ENCODE results near the gene SRMS.

DNA sequence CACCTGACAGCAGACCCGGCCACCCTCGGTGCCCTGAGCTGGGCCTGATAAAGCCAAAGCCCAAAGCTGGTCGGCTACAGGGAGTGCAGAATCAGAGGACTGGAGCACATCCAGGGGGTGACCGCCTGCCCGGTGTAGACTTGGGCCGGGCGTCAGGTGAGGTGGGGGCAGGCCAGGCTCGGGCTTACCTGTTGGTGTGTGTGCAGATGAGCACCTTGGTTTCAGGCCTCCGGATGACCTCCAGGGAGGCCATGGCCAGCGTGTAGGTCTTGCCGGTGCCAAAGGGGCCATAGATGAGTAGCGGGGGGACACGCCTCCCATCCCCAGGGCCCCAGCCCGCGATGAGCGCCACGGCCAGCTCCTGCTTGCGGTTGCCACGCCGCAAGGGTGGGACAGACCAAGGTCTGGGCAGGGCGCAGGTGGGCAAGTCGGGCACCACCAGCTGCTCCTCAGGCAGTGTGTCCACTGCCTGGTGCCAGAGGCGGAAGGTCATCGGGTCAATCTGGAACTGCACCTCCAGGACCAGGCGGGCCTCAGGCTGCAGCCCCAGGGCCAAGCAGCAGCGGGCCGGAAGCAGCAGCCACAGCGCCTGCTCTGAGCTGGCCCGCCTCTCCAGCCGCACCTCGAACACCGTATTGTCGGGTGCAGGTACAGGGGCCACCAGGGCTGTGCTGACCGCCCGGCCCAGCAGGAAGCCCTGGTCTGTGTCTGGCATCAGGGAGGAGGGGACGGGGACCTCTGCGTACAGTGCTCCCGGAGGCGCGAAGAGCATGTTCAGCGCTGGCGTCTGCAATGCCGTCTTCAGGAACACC, 20.8 kb upstream of the SRMS start:
- TF ChIP-seq, protein P1, sequence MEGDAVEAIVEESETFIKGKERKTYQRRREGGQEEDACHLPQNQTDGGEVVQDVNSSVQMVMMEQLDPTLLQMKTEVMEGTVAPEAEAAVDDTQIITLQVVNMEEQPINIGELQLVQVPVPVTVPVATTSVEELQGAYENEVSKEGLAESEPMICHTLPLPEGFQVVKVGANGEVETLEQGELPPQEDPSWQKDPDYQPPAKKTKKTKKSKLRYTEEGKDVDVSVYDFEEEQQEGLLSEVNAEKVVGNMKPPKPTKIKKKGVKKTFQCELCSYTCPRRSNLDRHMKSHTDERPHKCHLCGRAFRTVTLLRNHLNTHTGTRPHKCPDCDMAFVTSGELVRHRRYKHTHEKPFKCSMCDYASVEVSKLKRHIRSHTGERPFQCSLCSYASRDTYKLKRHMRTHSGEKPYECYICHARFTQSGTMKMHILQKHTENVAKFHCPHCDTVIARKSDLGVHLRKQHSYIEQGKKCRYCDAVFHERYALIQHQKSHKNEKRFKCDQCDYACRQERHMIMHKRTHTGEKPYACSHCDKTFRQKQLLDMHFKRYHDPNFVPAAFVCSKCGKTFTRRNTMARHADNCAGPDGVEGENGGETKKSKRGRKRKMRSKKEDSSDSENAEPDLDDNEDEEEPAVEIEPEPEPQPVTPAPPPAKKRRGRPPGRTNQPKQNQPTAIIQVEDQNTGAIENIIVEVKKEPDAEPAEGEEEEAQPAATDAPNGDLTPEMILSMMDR (IDR thresholded peaks at IDR 0.05): no peak
- TF ChIP-seq EZH2 (IDR thresholded peaks at IDR 0.05; ENCODE audit: borderline replicate concordance, insufficient read depth, low read depth, low read length, poor library complexity, severe bottlenecking): no peak
